T1000 (cell line): ENCODE measurements around the gene OR10T2.
"Not testable (repeated sequence)": the region's sequence is repeated elsewhere in the genome, so short reads cannot be mapped to it uniquely, and the experiment has no call there.

Experiments used
- DNase-seq: peaks from one replicate; lab custom pipeline; 2025; ENCODE audit warnings: mixed read lengths; lab: John Stamatoyannopoulos, UW

Gene OR10T2

GRCh38 chr1:158398818-158399514 lies at the start of gene OR10T2:
Gene OR10T2 (minus strand): TSS chr1:158399466. CDS start chr1:158399466, 0 bp downstream.
- no peak for DNase-seq

- no peak for DNase-seq
Observed at GRCh38 chr1:158445376-158445775, 46.1 kb upstream of the OR10T2 start.

GRCh38 chr1:158434741-158435140 lies 35.5 kb upstream of the OR10T2 start:
- DNase-seq = no peak

GRCh38 chr1:158430163-158430562 lies 30.9 kb upstream of the OR10T2 start:
- DNase-seq = not testable (repeated sequence)

GRCh38 chr1:158426137-158426536 lies 26.9 kb upstream of the OR10T2 start, which contains the start of gene OR10K2:
Gene OR10K2 (minus strand): TSS chr1:158426237. CDS start chr1:158420866, 5,371 bp downstream.
- no peak for DNase-seq

GRCh38 chr1:158425027-158425426 lies 25.8 kb upstream of the OR10T2 start:
- no peak for DNase-seq

GRCh38 chr1:158422212-158422611 lies 22.9 kb upstream of the OR10T2 start:
- DNase-seq = no peak

GRCh38 chr1:158417586-158417985 lies 18.3 kb upstream of the OR10T2 start:
- DNase-seq = no peak

- no peak for DNase-seq
Observed at GRCh38 chr1:158414651-158415345, 15.5 kb upstream of the OR10T2 start.

- DNase-seq = no peak
Observed at GRCh38 chr1:158407092-158407491, 7.8 kb upstream of the OR10T2 start.

GRCh38 chr1:158400871-158401270 lies 1.6 kb upstream of the OR10T2 start:
- DNase-seq = no peak

GRCh38 chr1:158396646-158397045 lies 2.6 kb downstream of the OR10T2 start:
- no peak for DNase-seq

- no peak for DNase-seq
Observed at GRCh38 chr1:158393476-158393875, 5.8 kb downstream of the OR10T2 start.

- DNase-seq = no peak
Observed at GRCh38 chr1:158391099-158391498, 8.2 kb downstream of the OR10T2 start.

- no peak for DNase-seq
Observed at GRCh38 chr1:158390331-158390730, 8.9 kb downstream of the OR10T2 start.

- no peak for DNase-seq
Observed at GRCh38 chr1:158374860-158375259, 24.4 kb downstream of the OR10T2 start.

GRCh38 chr1:158374101-158374500 lies 25.2 kb downstream of the OR10T2 start:
- not testable (repeated sequence) for DNase-seq

- no peak for DNase-seq
Observed at GRCh38 chr1:158371188-158371953, 27.9 kb downstream of the OR10T2 start.

- no peak for DNase-seq
Observed at GRCh38 chr1:158366783-158367182, 32.5 kb downstream of the OR10T2 start.

GRCh38 chr1:158362941-158363340 lies 36.3 kb downstream of the OR10T2 start:
- no peak for DNase-seq

- no peak for DNase-seq
Observed at GRCh38 chr1:158362482-158362881, 36.8 kb downstream of the OR10T2 start.

GRCh38 chr1:158357441-158357840 lies 41.8 kb downstream of the OR10T2 start:
- no peak for DNase-seq

GRCh38 chr1:158356616-158357015 lies 42.6 kb downstream of the OR10T2 start:
- DNase-seq = no peak
